Measurements from ENCODE around the gene GHRHR. TPM values are rescaled to one million over a fixed set of nuclear protein-coding genes. Genes with fewer than 3 reads are reported as not detected.

GHRHR gene
- total RNA-seq, 1 experiment from 2014 or later = not detected

- DNase-seq (ENCODE audit: low spot score) = no peak
Measured at GRCh38 chr7:30928254-30928872, 35.4 kb upstream of the GHRHR start.

- DNase-seq (ENCODE audit: low spot score) = no peak
Measured at GRCh38 chr7:30929686-30930085, 34.1 kb upstream of the GHRHR start.

- DNase-seq (ENCODE audit: low spot score) = no peak
Measured at GRCh38 chr7:30930621-30931020, 33.1 kb upstream of the GHRHR start.

- no peak for DNase-seq (ENCODE audit: low spot score)
Measured at GRCh38 chr7:30931161-30931928, 32.4 kb upstream of the GHRHR start.

- no peak for DNase-seq (ENCODE audit: low spot score)
Measured at GRCh38 chr7:30931929-30932540, 31.7 kb upstream of the GHRHR start.

GRCh38 chr7:30932562-30932961, 31.2 kb upstream of the GHRHR start:
- DNase-seq (ENCODE audit: low spot score) = no peak

- DNase-seq (ENCODE audit: low spot score) = no peak
Measured at GRCh38 chr7:30933124-30933974, 30.4 kb upstream of the GHRHR start.

GRCh38 chr7:30934225-30934624, 29.5 kb upstream of the GHRHR start:
- no peak for DNase-seq (ENCODE audit: low spot score)

GRCh38 chr7:30934732-30935568, 28.8 kb upstream of the GHRHR start:
- DNase-seq (ENCODE audit: low spot score) = no peak

GRCh38 chr7:30935569-30935877, 28.2 kb upstream of the GHRHR start:
- no peak for DNase-seq (ENCODE audit: low spot score)

- DNase-seq (ENCODE audit: low spot score) = peak; percentile 29
Measured at GRCh38 chr7:30936650-30937245, 27.0 kb upstream of the GHRHR start.

GRCh38 chr7:30937416-30937815, 26.3 kb upstream of the GHRHR start:
- DNase-seq (ENCODE audit: low spot score) = peak; percentile 88

- DNase-seq (ENCODE audit: low spot score) = peak; percentile 95
Measured at GRCh38 chr7:30938435-30939316, 25.1 kb upstream of the GHRHR start.

- DNase-seq (ENCODE audit: low spot score) = peak; percentile 75
Measured at GRCh38 chr7:30941582-30942323, 22.0 kb upstream of the GHRHR start.

GRCh38 chr7:30950197-30950596, 13.6 kb upstream of the GHRHR start:
- peak; percentile 37 for DNase-seq (ENCODE audit: low spot score)

GRCh38 chr7:30954914-30955313, 8.8 kb upstream of the GHRHR start:
- DNase-seq (ENCODE audit: low spot score) = no peak

GRCh38 chr7:30956704-30957103, 7.0 kb upstream of the GHRHR start:
- DNase-seq (ENCODE audit: low spot score) = no peak

- no peak for DNase-seq (ENCODE audit: low spot score)
Measured at GRCh38 chr7:30965372-30965771, 1.6 kb downstream of the GHRHR start.

- DNase-seq (ENCODE audit: low spot score) = no peak
Measured at GRCh38 chr7:30965883-30966282, 2.1 kb downstream of the GHRHR start.
